PC-9 (cell line): ENCODE results near the gene KPNB1. TPM values are rescaled to one million over a fixed set of nuclear protein-coding genes. Genes with fewer than 3 reads are reported as not detected.

Source experiments
- BruUV-seq: library from RNA; stranded (reverse); fragments of 400-500 nt; replicated peaks from 2 replicates; lab custom pipeline; 2021; lab: Mats Ljungman, UMichigan
- CTCF ChIA-PET: fragments of 300-600 bp; sonication (Branson Sonifier 250); formaldehyde crosslinking; loops from one replicate; lab custom pipeline; 2022; ENCODE audit warnings: antibody characterized with exemption; lab: Charles Lee
- POLR2A ChIA-PET: fragments of 300-600 bp; sonication (Branson Sonifier 250); formaldehyde crosslinking; loops from one replicate; lab custom pipeline; 2022; ENCODE audit warnings: antibody characterized with exemption; ENCODE audit not compliant: unreplicated experiment; lab: Charles Lee
- DNase-seq, 2 experiments: peaks; one replicate each; pipeline versions ENCODE4 v3.0.0 to v3.0.0-alpha.2; 2015 to 2022; ENCODE audit warnings: mixed read lengths in 1 of 2
- H2AFZ ChIP-seq: fragments of 200-600 bp; sonication (generic); 2 replicates; pipeline ENCODE4 v1.8.1; 2017; ENCODE audit warnings: antibody characterized with exemption
- H3F3A ChIP-seq: fragments of 200-600 bp; sonication (generic); 2 replicates; pipeline ENCODE4 v1.8.1; 2017; ENCODE audit warnings: antibody characterized with exemption, mild to moderate bottlenecking, low read depth; ENCODE audit not compliant: insufficient read depth
- H3K27ac ChIP-seq: fragments of 200-600 bp; sonication (generic); 2 replicates; pipeline ENCODE4 v1.6.1; 2016; ENCODE audit warnings: mixed run types
- H3K27me3 ChIP-seq: fragments of 200-600 bp; sonication (generic); 2 replicates; pipeline ENCODE4 v1.6.1; 2016; ENCODE audit warnings: low read depth, mixed run types; ENCODE audit not compliant: insufficient read depth
- H3K36me3 ChIP-seq: fragments of 200-600 bp; sonication (generic); 2 replicates; pipeline ENCODE4 v1.6.1; 2016; ENCODE audit warnings: low read depth, mixed run types
- H3K4me1 ChIP-seq: fragments of 200-600 bp; sonication (generic); replicated peaks from 2 replicates; pipeline ENCODE4 v1.6.1; 2016; ENCODE audit warnings: mixed run types; ENCODE audit not compliant: insufficient read depth
- H3K4me2 ChIP-seq: fragments of 200-600 bp; sonication (generic); 2 replicates; pipeline ENCODE4 v1.6.1; 2017; ENCODE audit warnings: mixed run types
- H3K4me3 ChIP-seq: fragments of 200-600 bp; sonication (generic); 2 replicates; pipeline ENCODE4 v1.6.1; 2016; ENCODE audit warnings: mixed run types
- H3K79me2 ChIP-seq: fragments of 200-600 bp; sonication (generic); 2 replicates; pipeline ENCODE4 v1.6.1; 2017; ENCODE audit warnings: low read depth, mixed run types
- H3K9me2 ChIP-seq: fragments of 200-600 bp; sonication (generic); 2 replicates; pipeline ENCODE4 v1.8.1; 2017; ENCODE audit warnings: mild to moderate bottlenecking; ENCODE audit not compliant: insufficient read depth
- H3K9me3 ChIP-seq: fragments of 200-600 bp; sonication (generic); 2 replicates; pipeline ENCODE4 v1.8.1; 2016; ENCODE audit warnings: low read depth; ENCODE audit not compliant: insufficient read depth
- H4K20me1 ChIP-seq: fragments of 200-600 bp; sonication (generic); 2 replicates; pipeline ENCODE4 v1.8.1; 2017; ENCODE audit not compliant: insufficient read depth
- CTCF ChIP-seq: fragments of 200-600 bp; sonication (generic); conservative IDR thresholded peaks from 2 replicates; pipeline ENCODE4 v1.6.1; 2017; ENCODE audit warnings: mixed run types, antibody characterized with exemption, mild to moderate bottlenecking, moderate library complexity
- EZH2 ChIP-seq: fragments of 200-600 bp; sonication (generic); IDR thresholded peaks from 2 replicates; pipeline ENCODE4 v1.8.0; 2017; ENCODE audit warnings: antibody characterized with exemption, low read depth
- intact Hi-C: fragments of 100-400 bp; cut with micrococcal nuclease; formaldehyde crosslinking; loops from one replicate; pipeline ENCODE4 v1.10.0; 2022; ENCODE audit not compliant: unreplicated experiment
- total RNA-seq: library from RNA; stranded (reverse); gene quantifications from 2 replicates; pipeline ENCODE4 v1.2.3, GENCODE V29; 2021

KPNB1 gene
- total RNA-seq, 1 experiment from 2014 or later, result 306 TPM

GRCh38 chr17:47735139-47735464 is 85.4 kb downstream of the KPNB1 start:
- no peaks in the 10 kb centered on the region for H3K79me2 ChIP-seq
- ChIA-PET CTCF (no interaction called here), POLR2A (no interaction called here)
- intact Hi-C loops, result no loop called here
- BruUV-seq, result no TSS peak
- no peak for DNase-seq
- peaks cover 55% of the 10 kb centered on the region for H3K27me3 ChIP-seq
- no peak for TF ChIP-seq EZH2
- no peak for TF ChIP-seq CTCF
- H3K36me3 ChIP-seq, result no peaks in the 10 kb centered on the region
- no peaks in the 10 kb centered on the region for H3K9me3 ChIP-seq
- no peak overlapping the region for H2AFZ ChIP-seq
- no peaks in the 10 kb centered on the region for H3K9me2 ChIP-seq
- H3K4me1 ChIP-seq, result no peaks in the 10 kb centered on the region
- no peak overlapping the region for H3K4me2 ChIP-seq
- H3K4me3 ChIP-seq, result no peak overlapping the region
- no peaks in the 10 kb centered on the region for H3F3A ChIP-seq
- H3K27ac ChIP-seq, result no peak overlapping the region
- H4K20me1 ChIP-seq, result no peaks in the 10 kb centered on the region; the same call in 1 of the 2 replicates

Other genes with a start within 250 kb of the KPNB1 start
- gene NPEPPS, start 118.8 kb upstream of the KPNB1 start, total RNA-seq, result 173 and 187 TPM in 2 replicates
- 3.3 and 4.9 TPM in 2 replicates for gene TBKBP1, start 44.2 kb downstream of the KPNB1 start, total RNA-seq
- gene TBX21, start 83.3 kb downstream of the KPNB1 start, total RNA-seq, result not detected in 2 replicates
- gene OSBPL7, start 171.9 kb downstream of the KPNB1 start, total RNA-seq, result 32.2 and 35.9 TPM in 2 replicates
- gene MRPL10, start 181.6 kb downstream of the KPNB1 start, total RNA-seq, result 50.1 and 63.8 TPM in 2 replicates
- 1.5 and 1.9 TPM in 2 replicates for gene LRRC46, start 181.8 kb downstream of the KPNB1 start, total RNA-seq
- 31.7 and 43.9 TPM in 2 replicates for gene SCRN2, start 191.4 kb downstream of the KPNB1 start, total RNA-seq
- gene SP6, start 201.2 kb downstream of the KPNB1 start, total RNA-seq, result 13.3 and 14.9 TPM in 2 replicates
- gene SP2, start 246.3 kb downstream of the KPNB1 start, total RNA-seq, result 13.5 and 18.0 TPM in 2 replicates